DMS 273 treated with DMSO at 0.1 percent for 48 hours (cell line): ENCODE measurements around the gene LRRC25.

ENCODE experiments used
- DNase-seq: peaks from one replicate; lab custom pipeline; 2025; lab: John Stamatoyannopoulos, UW

Gene LRRC25

GRCh38 chr19:18397242-18398202 is at the start of gene LRRC25:
Gene LRRC25 (minus strand): TSS chr19:18397622. CDS start chr19:18396963, 659 bp downstream.
- DNase-seq = no peak

GRCh38 chr19:18446811-18447359 is 49.5 kb upstream of the LRRC25 start:
- DNase-seq = no peak

GRCh38 chr19:18446145-18446810 is 48.9 kb upstream of the LRRC25 start:
- no peak for DNase-seq

GRCh38 chr19:18445262-18445948 is 48.0 kb upstream of the LRRC25 start:
- DNase-seq = no peak

GRCh38 chr19:18444513-18444912 is 47.1 kb upstream of the LRRC25 start:
- DNase-seq = no peak

GRCh38 chr19:18443831-18444230 is 46.4 kb upstream of the LRRC25 start:
- no peak for DNase-seq

- no peak for DNase-seq
Measured at GRCh38 chr19:18443406-18443805, 46.0 kb upstream of the LRRC25 start.

GRCh38 chr19:18442941-18443340 is 45.5 kb upstream of the LRRC25 start:
- no peak for DNase-seq

GRCh38 chr19:18441804-18442788 is 44.7 kb upstream of the LRRC25 start:
- DNase-seq = no peak

GRCh38 chr19:18440936-18441803 is 43.7 kb upstream of the LRRC25 start:
- no peak for DNase-seq

GRCh38 chr19:18440415-18440877 is 43.0 kb upstream of the LRRC25 start:
- no peak for DNase-seq

- DNase-seq = no peak
Measured at GRCh38 chr19:18439910-18440237, 42.5 kb upstream of the LRRC25 start.

- DNase-seq = no peak
Measured at GRCh38 chr19:18439025-18439909, 41.8 kb upstream of the LRRC25 start.

- peak; percentile 30 for DNase-seq
Measured at GRCh38 chr19:18438331-18439024, 41.1 kb upstream of the LRRC25 start.

GRCh38 chr19:18437491-18438330 is 40.3 kb upstream of the LRRC25 start, which contains the start of gene ISYNA1:
Gene ISYNA1 (minus strand): TSS chr19:18438133. CDS start chr19:18437979, 154 bp downstream.
- DNase-seq = no peak

GRCh38 chr19:18436671-18437490 is 39.5 kb upstream of the LRRC25 start:
- no peak for DNase-seq
